SIG-M5 (cell line): ENCODE data around the gene RHOBTB3.
"Not testable (repeated sequence)": the region's sequence is repeated elsewhere in the genome, so short reads cannot be mapped to it uniquely, and the experiment has no call there.

ENCODE experiments used
- DNase-seq: peaks from one replicate; lab custom pipeline; 2025; lab: John Stamatoyannopoulos, UW

Gene RHOBTB3

DNA sequence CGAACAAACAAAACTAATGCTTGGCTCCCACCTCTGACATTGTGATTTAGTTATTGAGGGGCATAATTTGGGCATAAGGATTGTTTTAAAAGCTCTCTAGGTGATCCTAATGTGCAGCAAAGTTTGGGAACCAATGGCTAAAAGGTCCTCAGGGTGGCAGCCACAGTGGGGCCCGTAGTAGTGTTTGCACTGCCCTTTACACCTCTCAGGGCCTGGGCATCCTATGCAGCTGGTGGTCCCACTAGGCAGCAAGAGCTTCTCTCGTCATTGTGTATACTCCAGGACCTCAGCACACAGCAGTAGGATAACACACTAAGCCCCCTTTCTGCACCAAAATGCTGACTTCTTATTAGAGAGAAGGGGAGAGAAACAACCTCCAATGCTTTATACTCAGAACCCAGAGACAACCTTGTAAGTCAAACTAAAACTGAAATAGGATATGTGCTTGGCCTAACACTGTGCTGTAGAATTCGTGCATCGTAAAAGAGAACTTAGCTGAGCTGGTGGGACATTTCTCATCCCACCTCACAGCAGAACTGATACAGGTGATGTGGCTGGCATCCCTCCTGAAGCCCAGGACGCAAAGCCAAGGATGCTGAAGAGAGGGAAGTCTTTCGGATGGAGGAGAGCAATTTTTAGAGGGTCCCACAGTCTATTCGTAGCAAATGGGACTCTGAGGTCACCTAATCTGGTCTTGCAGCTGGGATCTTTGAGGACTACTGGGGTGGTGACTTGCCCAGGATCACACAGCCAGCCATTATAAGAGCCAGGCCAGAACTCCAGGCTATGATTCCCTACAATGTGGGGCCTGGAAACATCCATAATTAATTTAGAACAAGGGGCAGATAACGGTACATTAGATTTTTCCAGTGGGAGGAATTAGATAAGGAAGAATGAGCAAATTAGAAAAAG, 90.2 kb downstream of the RHOBTB3 start:
- no peak for DNase-seq

DNA sequence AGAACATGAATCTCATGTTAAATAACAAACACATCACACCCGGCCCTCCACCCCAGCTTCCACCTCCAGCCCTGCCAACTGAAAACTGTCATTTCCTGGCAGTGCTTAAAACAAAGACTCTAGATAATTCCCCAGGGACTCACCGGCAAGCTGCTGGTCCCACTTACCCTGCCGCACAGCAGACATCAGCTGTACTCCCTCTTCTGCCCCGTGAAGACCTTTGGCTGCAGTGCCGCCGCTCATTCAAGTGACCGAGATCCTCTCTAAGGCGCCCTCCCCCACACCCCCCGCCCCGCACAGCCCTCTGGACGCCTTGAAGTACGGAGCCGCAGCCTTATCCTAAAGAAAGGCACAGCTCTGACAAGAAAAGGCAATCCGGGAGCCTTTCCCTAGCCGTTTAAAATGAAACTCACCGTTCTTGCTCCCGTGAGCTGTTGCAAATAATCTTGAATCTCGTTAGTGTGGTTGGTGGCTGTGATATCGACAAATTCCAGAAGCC, 91.0 kb downstream of the RHOBTB3 start:
- no peak for DNase-seq

DNA sequence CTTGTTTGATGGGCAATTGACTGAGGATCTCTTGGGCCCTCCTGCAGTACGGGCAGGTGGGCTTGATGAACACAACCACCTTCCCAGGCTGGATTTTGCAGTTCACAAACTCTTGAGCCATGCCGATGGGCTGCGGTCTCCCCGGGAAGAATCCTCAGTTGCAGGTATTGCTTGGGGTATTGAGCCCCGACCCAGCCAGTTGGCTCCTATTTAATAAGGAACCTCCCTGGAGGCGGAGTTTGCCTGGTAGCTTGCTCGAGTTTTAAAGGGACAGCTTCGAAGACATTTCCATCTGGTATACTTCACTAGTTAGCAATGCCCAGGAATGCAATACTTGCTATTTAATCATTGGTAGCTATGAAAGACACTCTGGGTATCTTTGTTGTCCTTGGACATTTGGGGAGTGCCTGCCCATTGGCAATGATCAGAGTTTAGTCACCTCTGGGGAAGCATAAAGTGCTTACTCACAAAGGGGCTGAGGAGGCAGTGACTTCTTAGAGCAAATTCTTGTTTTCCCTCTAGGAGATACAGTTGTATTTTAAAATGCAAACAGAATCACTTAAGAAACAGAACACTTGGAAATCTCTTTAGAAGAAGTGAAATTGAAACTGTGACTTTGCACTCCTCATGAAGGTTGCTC, 91.5 kb downstream of the RHOBTB3 start, which contains the start of gene GLRX:
Gene GLRX (minus strand): TSS at position 185 of the 640 bp plus-strand sequence. CDS start 64 bp downstream, at position 121.
- no peak for DNase-seq

DNA sequence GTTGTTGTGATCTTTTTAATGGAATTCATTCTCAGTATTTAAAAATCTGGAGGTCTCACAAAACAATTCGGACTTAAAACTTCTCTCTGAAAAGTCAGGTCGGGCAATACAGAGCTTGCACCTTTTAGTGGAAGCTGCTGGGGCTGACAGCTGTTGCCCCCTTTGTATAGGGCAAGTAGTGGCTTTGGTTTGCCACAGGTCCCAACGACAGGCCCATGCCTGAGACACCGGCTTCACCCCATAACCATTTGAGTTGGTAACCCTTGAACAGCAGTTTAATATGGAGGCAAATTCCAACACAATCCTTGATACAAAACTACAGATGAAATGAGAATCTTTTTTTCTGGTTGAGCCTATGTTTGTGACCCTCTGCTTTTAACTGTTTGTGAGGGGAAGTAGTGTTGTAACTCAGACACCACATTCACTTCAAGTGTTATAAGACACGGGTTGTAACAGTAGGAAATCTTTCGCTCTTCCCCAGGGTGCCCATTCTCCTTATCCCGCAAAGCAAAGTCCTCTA, 92.1 kb downstream of the RHOBTB3 start:
- DNase-seq = no peak

DNA sequence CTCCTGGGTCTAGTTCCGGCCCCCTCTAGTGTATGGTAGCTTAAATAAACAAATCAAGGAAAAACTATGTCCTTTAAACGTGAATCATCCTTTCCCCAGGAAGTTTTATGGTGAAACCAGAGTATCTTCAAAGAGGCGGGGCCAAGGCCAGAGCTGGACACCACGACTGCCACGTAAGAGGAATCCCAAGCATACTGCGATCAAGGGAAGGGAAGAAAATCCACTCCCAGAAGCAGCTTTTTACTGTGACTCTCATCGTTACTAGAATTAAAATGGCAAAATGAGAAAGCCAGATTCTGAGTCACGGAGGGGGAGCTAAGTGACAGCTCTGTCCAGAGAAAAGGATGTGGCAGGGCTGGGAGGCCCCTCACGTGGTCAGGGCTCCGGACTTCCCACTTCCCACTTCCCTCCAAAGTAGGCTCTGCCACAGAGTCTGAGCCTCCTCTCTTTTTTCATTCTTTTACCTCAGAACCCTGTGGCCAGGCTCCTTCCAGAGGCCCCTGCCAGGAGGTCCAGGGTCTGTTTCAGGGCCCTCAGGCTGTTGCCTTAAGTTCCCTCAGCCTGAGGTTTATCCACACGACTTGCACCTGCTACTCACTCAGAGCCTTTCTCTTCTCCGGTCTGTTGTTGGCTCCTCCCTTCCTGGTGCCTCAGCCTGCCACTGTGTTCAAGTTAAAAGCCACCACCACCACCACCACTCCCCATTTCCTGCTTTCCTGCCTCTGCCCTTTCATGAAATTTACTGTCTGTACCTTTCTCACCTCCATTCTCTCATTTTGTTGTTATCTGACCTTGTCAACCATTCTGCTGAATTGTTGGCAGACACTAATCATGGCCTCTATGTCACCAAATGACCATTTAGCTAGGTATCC, 92.8 kb downstream of the RHOBTB3 start:
- DNase-seq = no peak

DNA sequence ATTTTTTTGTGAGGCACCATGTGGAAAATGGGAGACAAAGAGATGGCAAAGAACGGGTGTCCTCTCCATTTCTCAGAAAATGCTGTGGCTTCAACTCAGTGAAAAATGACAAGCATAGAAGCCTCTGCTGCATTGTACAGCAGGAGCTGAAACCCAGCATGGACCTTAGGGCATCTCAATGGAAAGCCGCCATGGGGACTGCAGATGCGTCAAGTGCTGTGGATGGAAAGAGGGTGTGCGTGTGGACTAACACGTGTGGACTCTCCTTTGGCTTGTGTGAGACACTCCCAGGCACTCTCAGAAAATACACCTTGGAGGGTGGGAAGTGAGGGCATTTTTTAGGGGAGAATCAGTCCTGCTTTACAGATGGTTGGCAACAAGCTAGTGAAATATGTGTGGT, 93.6 kb downstream of the RHOBTB3 start:
- DNase-seq = no peak

DNA sequence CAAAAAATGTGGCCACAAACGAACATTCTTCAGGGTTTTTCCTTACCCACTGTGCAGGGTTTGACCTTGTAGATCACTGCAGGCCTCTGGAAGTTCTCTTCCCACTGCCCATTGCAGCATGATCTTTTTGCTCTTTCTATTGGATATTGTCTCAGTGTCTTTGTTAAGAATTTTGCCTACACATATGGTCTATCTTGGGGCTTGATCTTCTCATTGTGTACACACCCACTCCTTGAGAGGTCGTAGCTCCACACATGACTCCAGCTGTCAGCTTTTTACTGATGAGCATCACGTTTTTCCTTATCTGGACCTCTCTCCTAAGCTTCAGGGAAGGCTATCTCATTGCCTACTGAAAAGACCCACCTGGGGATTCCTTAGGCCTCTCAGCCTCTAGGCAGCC, 94.4 kb downstream of the RHOBTB3 start:
- DNase-seq = no peak

DNA sequence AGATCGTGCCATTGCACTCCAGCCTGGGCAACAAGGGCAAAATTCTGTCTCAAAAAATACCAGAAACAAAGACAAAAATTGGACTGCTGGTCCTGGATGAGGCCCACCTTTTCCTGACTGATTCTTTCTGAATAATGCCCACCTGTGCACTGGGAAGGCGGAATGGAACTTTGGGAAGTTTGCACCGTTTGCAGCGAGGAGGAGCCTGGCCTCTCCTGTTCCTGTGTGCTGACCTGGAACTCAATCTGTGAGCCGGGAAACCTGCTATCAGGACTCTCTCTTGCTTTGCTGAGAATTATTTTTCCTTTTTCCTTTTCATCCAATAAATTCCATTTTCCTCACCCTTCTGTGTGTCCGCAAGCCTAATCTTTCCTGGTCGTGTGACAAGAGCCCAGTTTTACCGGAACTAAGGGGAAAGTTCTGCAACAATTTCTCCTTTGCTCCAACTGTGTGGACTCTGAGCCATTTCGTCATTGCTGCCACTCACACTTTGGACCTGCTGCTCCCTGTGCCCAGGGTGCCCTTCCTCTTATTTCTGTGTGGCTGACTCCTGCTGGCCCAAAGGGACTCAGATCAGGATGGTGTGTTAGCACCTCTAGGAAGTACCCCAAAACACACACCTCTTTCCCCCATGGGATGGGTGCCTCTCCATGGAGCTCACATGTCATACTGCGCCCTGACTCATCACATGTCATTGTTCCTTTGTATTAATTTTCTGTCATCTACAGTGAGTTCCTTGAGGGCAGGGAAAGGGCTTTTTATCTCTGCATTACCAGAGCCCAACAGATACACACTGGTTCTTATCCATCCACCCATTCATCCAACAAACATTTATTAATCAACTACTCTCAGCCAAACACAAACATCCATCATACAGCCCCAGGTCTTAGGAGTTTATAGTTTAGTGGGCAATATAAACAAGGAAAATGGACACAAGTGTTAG, 96.1 kb downstream of the RHOBTB3 start:
- DNase-seq = no peak

DNA sequence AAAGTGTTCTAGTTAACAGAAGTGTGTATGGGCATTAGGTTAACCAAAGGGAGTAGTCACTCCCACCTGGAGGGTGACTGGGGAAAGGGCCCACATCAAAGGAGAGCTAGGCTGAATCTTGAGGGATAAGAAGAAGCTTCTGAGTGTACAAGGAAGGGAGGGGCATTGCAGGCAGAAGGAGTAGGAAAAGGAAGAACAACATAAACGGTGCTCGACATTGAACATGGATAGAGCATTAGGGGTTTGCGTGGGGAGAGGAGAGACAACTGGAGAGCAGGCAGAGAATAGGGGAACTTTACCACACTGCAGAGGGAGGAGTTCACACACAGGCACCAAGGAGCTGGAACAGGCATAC, 96.7 kb downstream of the RHOBTB3 start:
- DNase-seq = no peak

DNA sequence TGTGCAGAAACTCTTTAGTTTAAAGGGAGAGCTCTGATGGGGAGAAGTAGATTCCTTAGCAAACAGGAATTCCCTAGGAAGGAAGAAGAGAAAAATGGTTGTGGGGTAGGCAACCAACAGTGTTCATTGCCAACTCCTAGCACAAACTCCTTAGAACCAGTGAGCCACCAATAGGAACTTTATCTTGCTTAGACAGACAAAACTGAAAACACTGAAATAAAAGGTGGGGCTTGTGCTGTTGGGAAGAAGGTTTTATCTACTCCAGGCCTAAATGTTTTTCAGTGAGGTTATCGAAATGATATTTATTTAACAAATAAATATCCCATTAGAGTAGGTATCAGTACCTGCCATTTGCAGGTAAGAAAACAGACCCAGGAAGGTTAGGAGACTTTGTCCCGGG, 99.1 kb downstream of the RHOBTB3 start:
- DNase-seq = no peak

DNA sequence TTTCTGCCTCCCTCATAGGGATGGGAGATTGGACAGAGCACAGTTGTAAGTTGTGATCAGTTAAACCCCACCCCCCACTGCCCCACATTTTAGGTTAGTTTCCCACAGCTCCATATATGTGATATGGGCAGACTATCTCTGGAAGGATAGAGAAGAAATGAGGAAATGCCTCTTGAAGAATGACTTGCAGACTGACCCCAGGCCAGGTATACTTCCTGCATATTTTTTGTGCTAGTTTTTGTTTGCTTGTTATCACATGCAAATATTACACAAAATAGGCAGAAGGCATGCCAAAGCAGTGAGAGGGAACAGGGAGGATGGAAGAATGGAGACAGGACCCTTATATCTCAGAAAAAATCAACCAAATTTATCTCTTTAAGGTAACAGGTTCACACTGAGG, 101.5 kb downstream of the RHOBTB3 start:
- DNase-seq = no peak

DNA sequence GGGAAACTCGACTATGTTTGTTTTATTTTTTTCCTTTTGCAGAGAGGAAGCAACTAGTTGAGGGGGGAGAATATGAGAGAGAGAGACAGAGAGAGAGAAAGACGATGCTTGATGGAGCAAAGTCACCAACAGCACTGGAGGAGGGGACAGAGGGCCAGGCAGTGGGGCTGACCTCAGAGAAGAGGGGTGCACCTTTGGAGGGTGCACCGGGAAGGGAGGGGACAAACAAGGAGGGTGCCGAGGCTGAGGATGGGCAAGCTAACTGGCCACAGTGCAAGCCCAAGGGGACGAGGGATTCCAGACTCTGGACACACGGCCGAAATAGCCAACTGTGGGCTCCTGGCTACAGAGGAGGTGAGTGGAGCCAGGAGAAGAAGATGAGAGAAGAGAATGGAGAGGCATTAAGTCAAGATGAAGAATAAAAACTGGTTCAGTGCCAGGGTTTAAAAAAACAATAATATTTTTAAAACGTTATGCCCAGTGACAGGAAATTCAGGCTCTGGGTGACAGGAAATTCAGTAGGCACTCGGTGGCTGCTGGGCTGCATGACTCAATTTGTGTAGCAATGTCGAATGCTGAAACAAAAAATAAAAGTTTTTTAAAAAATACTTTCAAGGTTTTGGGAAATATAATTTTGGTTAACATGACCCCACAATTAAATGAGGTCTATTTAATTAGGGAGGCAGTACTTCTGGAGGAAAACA, 104.7 kb downstream of the RHOBTB3 start:
- DNase-seq = no peak

DNA sequence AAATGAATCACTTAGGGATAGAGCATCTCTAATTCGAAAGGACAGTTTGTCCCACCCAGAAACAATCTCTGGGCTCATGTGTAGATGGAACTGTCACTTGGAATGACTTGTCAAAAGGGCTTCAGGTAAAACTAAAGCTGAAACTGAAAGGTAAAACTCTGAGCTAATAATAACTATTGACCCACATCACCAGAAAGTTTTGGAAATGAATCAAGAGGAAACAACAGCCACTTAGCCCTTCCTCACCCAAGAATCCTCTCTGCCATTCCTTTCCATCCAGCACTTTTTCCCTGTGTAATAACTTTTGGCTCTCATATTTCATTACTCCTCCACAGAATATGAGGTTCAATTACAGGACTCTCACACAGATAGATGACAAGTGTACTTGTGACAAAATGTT, 105.4 kb downstream of the RHOBTB3 start:
- no peak for DNase-seq

DNA sequence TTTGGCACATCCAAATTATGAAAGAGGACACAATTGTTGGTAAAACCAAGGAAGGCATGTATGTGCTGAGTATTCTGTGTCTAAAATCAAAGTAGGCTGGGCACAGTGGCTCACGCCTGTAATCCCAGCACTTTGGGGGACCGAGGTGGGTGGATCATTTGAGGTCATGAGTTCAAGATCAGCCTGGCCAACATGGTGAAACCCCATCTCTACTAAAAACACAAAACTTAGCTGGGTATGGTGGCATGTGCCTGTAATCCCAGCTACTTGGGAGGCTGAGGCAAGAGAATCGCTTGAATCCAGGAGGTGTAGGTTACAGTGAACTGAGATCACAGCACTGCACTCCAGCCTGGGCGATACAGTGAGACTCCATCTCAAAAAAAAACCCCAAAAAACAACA, 105.8 kb downstream of the RHOBTB3 start:
- not testable (repeated sequence) for DNase-seq

DNA sequence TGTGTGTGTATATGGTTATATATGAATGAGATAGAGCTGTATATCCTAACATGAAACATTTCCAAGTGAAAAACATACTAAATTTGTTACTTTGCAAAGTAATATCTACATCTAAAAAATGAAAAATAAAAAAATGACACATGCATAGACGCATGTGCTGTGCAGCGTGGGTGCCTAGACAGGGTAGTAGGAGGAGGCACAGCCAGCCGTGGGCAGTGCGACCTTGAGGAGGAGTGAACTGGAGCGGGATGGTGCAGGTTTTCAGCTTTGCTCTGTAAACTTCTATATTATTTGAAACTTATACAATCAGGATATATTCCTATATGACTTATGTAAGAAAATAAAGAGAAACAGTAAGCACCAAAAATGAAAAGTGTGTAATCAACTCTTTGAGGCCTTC, 106.4 kb downstream of the RHOBTB3 start:
- DNase-seq = no peak

DNA sequence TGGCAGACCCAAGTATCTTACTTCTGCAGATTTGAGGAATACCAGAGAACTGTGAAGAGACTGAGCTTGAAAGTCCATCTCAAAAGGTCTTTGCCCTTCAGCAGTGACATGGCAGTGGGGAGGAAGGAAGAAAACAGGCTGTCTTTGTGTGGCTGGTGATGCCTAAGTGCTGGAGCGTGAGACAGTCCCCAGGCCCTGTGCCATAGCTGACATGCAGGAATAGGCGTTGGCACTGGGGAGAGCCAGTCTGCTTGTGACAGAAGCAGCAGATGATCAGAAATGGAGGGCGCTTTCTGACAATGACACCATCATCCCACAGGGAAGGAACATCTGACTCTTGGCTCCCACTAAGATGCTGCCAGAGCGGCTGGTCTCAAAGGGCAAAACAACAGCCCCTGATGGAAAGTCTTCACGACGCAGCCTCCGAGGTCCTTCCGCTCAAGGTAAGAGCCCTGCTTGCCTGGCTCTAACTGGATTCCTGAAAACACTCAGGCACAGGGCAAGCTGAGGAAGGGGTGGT, 106.9 kb downstream of the RHOBTB3 start:
- DNase-seq = no peak

DNA sequence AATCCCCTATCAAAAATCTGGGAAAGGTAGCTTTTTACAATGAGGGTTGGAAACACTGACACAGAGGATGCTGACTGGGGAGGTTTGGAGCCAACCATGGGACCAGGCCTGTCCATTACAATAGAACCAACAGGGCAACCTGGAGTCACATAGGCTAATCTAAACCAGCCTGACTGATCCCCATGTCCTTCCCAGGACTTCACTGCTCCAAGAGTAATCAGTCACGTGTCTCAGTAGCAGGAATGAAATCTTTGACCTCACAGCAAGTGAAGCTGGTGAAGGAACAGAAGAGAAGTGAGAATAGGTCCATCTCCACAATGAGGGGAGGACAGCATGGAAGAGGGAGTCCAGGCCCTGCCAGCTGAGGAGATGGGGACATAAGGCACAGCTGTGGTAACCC, 107.4 kb downstream of the RHOBTB3 start:
- no peak for DNase-seq

DNA sequence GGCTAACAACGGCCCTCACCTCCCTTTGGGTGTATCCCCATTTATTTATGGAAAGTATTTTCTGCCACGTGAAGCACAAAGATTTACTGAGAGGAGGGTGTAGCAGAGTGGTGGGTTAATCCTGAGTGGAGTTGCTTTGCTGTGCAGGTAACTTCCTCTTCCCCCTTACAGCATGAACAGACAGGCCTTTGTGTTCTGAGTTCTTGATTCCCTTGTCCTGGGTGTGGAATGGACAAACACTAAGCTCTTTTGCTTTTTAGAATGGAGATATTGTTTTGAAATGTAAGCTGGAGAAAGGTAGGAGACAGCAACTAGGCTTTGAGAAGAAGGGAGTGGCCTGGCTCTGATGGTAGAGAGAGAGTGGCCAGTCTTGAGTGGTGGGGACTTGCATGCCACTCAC, 108.5 kb downstream of the RHOBTB3 start:
- DNase-seq = no peak

DNA sequence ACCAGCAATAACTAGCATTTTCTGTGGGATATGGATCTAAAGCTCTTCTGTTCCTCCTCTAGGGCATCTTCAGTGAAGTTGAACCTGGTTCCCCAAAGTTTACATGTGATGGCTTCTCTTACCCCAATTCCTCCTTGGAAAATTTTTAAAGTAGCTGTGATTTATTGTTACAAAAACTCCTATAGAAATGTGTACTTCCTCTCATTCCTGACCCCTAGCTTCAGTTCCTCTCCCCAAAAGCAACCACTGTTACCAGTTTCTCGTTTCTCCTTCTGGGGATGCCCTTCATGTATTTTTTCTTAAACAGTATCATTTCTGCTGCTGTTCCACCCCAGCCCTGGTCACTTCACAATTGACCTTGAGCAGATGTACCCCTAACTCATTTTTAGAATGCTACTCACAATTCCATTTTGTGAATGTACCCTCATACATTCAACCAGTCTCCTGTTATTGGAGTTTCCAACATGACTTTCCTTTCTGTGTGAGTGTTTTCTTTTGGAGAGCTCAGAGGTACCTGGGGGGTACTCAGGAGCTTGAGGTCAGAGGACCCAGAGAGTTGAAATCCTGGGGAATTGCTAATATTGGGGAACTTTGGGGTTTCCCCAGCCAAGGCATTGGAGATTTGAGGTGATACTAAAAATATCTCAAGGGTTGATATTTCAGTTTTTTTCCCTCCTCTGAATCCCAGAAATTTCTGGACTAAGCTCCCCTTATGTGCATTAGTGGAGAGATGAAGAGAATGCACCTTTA, 110.0 kb downstream of the RHOBTB3 start:
- DNase-seq = no peak
